GM21360 (cell line): ENCODE measurements around the gene GANAB.
"Not testable (repeated sequence)": the region's sequence is repeated elsewhere in the genome, so short reads cannot be mapped to it uniquely, and the experiment has no call there.

Experiments
- ATAC-seq: cut with Tn5 transposase; IDR thresholded peaks from one replicate; pipeline ENCODE4 v1.9.1; 2021; ENCODE audit warnings: mild to moderate bottlenecking, moderate library complexity; ENCODE audit not compliant: unreplicated experiment

GANAB gene

DNA sequence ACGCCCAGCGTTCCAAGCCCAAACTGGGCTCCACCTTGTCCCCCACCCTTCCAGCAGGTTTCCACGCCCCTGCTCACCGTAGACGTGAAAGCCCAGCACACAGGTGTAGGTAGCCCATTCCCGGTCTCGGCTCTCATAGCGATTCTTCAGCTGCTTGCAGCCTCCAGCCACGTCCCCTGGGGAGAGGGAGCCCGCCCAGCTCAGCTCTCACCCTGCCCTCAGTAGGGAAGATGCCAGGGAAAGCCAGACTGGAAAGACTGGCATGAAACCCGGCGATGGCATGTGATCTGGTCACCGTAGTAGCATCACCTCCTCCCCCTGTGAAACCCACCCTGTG is 43.4 kb downstream of the GANAB start:
- no peak for ATAC-seq

- no peak for ATAC-seq
Observed at GRCh38 chr11:62602141-62603071, 44.0 kb downstream of the GANAB start.

DNA sequence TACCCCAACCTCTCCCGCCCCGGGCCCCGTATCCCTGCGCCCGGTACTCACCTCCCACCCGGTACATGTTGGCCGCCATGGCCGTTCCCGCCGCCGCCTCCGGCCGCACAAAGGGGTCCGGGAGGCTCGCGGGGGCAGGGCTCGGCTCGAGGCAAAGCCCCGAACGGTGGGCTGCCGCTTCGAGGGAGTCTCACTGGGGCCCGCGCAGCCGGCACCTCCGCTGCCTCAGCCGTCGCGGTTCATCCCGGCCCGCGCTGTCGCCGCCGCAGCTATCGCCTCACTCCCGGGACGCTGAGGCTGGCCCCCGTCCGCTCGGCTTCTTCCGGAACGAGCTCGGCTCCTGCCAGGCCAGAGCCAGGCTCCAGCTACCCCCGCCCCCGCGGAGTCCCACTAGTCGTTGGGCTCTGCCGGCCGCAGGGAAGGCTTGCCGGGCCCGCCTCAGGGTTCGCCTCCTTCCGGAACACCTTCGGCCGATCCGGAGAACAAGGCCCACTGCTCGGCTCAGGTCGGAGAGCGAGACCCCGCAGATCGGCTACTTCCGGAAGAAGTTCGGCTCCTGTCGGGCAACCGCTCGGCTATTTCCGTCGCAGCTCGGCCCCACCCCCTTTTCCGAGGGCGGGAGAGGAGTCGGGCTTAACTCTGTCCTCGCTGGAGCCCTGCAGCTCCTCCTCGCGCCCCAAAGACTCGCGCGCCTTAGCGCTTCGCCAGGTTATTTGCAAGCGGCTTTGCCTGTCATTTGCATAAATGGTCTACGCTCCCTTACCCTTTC is 44.9 kb downstream of the GANAB start, which contains the start of gene MTA2:
Gene MTA2, minus strand, starts transcription at position 494 of the 769 bp plus-strand sequence. Its CDS starts 415 bp downstream, at position 79.
- ATAC-seq: peak; percentile 67

GRCh38 chr11:62601122-62601371 is 45.4 kb downstream of the GANAB start:
- ATAC-seq: no peak

- no peak for ATAC-seq
Observed at GRCh38 chr11:62600367-62601121, 45.9 kb downstream of the GANAB start.

- no peak for ATAC-seq
Observed at GRCh38 chr11:62599901-62600300, 46.5 kb downstream of the GANAB start.

DNA sequence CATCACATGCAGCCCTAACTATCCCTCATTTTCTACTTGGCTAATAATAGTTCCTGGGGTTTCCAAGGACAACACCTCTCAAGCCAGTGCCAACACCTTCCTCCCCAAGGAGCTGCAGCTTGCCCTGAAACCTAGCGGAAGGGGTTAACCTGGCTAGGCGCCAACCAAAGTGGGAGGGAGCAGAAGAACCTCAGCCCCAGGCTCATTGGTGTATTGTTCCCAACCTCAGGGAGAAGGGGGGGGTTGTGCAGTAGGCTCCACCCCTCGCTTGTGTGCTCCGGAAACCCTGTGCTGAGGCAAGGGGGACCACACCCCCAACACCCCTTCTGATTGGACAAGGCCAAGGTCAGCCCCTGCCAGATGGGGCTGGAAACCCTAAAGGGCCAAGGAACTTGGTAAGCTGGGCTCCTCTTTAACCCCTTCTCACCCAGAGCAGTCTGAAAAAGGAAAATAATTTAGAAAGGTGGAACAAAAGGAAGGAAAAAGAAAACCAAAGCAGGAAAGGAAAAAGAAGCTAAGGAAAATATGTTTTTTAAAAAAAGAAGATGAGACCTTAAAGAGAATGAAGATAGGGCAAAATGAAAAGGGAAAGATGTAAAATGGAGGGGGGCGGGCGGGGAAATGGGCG is 47.2 kb downstream of the GANAB start:
- ATAC-seq: peak; percentile 46

- ATAC-seq: no peak
Observed at GRCh38 chr11:62595124-62595523, 51.3 kb downstream of the GANAB start.

- ATAC-seq: no peak
Observed at GRCh38 chr11:62593434-62594044, 52.9 kb downstream of the GANAB start.

- no peak for ATAC-seq
Observed at GRCh38 chr11:62592989-62593421, 53.4 kb downstream of the GANAB start.

DNA sequence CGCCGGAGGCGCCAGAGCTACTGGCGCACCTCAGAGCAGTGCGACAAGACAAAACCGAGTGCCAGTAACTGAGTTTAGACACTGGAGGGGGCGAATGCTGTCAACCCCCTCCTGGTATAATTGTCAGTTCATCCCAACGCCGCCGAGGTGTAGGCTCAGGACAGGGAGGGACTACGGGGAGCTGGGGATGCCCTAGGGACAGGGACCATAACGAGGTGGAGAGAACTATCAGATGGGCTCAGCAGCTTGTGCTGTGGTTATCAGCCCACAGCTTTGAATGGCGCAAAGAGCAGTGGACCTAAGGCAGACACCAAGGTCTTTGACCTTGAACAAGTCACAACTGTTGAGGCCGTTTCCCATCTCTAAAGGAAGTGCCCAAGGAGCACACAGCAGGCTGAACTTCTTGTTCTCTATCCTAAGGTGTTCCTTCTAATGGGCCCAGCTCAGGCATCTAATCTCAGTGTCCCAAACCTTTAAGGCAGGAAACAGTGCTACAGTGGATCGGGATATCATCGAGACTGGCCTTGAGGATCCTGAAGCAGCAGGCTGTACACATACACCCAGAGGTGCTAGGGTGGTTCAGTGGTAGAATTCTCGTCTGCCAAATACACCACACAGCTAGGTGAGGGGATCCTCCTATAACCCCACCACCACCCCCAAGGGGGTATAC is 54.1 kb downstream of the GANAB start:
- no peak for ATAC-seq

- peak; percentile 82 for ATAC-seq
Observed at GRCh38 chr11:62591448-62592145, 54.8 kb downstream of the GANAB start, which contains the start of gene TUT1. TUT1 (minus strand) TSS chr11:62591523; CDS start chr11:62591485, 38 bp downstream.

- ATAC-seq: no peak
Observed at GRCh38 chr11:62588966-62589637, 57.3 kb downstream of the GANAB start.

- not testable (repeated sequence) for ATAC-seq
Observed at GRCh38 chr11:62585356-62585755, 61.1 kb downstream of the GANAB start.

- not testable (repeated sequence) for ATAC-seq
Observed at GRCh38 chr11:62581735-62582134, 64.7 kb downstream of the GANAB start.

DNA sequence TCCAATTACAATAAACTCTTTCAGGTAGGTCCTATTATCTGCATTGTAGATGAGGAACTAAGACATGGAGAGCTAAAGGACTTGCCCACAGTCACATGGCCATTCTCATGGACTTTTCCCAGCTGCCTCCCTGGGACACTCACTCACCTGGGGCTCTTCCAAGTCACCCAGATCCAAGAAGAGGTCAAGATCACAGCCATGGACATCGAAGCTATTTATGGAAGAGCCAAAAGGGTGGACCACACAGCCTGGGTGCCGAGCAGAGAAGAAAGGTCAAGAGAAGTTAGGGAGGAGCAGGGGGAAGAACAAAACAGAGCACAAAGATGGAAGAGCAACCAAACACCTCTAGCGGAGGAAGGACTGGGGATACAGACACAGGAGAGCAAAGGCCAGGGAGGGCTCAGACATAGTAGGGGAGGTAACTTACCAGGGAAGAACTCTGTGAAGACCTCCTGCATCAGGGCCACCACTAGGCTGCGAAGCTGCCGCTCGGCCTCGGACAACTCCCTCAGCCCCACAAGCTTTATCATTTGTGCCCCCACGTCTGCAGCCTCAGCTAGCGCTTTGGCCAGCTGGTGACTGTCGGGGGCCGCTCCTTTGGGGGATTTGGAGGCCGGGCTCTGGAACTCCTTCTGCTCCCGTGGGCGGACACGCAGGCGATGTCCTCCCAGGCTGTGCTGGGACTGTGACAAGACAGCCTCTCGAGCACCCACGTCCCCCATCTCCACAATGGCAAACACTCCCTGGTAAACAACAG is 65.3 kb downstream of the GANAB start:
- ATAC-seq: no peak

DNA sequence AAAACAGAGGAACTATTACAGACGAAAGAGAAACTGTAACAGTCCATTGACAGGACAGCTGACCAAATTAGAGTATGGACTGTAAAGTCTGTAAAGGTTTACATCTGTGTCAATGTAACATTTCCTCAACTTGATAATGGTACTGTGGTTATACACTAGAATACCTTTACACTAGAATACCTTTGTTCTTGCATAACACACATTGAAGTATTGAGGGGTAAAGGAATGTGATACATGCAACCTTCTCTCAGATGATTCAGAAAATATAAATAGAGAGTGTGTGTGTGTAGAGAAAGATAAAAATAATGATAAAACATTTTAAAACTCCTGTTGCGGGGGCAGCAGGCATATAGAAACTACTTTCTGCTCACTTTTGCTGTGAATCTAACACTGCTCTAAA is 67.2 kb downstream of the GANAB start:
- no peak for ATAC-seq

- ATAC-seq: no peak
Observed at GRCh38 chr11:62578541-62578940, 67.9 kb downstream of the GANAB start.
